ENCODE measurements around the gene ZMYND8.
A peak's percentile ranks its signal among the peaks of the same experiment; 100 is the strongest.

ZMYND8 gene

DNA sequence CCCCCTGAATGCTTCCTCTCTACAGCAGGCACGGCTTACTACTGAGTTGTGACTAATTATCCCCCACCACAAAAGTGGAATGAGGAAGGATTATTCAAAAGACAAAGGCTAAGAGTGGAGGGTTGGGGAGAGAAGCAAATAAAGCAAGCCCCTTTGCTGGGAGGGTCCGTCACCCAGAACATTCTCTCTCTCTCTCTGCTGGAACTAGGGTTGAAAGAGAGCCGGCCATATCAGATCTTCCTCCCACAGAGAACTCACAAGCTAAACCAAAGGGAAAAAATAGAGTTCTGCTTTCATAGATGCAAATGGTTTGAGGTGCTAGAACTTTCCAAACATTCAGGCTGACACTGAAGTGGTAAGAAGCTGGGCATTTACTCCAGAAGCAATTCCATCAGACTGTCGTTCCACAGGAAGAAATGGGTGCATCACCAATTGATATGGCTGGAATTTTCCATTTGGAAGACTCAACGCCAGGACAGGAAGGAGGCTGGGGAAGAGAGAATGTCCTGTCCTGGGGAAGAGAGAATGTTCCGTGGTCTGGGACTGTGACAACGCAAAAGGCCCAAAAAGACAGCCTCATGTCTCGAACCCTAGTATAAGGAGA lies 7.9 kb downstream of the ZMYND8 start:
- H3K27me3 ChIP-seq (ENCODE audit: control insufficient read depth, insufficient read depth, low read length), result no peaks in the 10 kb centered on the region
- H3K9me3 ChIP-seq (ENCODE audit: control insufficient read depth, low read length), result no peaks in the 10 kb centered on the region
- no peak overlapping the region for H3K4me3 ChIP-seq (ENCODE audit: low read length)
- H3K9ac ChIP-seq (ENCODE audit: low read length), result peak overlapping the region; percentile 35
- peaks cover 59% of the 10 kb centered on the region for H3K4me1 ChIP-seq (ENCODE audit: control insufficient read depth, insufficient read depth, low read length)
- H3K36me3 ChIP-seq (ENCODE audit: control insufficient read depth, insufficient read depth, low read length), result peaks cover 10% of the 10 kb centered on the region

DNA sequence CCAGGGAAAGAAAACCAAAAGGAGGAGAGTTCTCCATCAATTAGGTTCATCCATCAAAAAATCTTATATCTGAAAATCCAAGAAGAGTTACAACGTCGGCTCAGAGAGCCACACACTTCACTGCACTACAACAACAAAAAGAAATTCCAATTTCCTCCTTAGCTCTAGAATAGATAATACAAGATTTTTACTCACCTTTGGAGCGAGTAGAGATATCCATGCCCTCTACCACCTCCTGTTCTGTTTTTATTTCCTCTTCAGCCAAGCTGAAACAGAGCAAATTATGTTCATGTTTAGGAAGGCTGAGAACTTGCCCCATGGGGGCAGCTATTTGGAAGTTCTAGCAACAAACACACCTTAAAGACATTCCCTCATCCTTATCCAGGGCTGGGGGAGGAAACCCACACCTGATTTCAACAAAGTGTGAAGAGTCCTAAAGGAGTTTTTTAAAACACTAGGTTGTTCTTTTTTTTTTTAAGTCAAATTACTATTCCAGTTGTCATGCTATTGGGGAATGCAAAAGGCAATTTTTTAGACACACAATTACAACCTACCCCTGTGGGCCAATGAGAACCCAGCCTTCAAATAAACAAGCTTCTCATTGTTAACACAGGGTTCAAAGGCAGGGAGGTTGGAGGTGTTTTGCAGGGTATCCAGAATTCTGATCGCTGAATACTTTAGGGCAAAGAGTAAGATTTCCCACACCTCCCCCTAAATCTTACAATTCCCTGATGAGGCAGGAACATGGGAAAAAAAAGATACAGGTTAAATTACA lies 8.7 kb downstream of the ZMYND8 start:
- H3K4me1 ChIP-seq (ENCODE audit: control insufficient read depth, insufficient read depth, low read length), result peaks cover 51% of the 10 kb centered on the region
- H3K27me3 ChIP-seq (ENCODE audit: control insufficient read depth, insufficient read depth, low read length), result no peaks in the 10 kb centered on the region
- peaks cover 10% of the 10 kb centered on the region for H3K36me3 ChIP-seq (ENCODE audit: control insufficient read depth, insufficient read depth, low read length)
- H3K9me3 ChIP-seq (ENCODE audit: control insufficient read depth, low read length), result no peaks in the 10 kb centered on the region
- no peak overlapping the region for H3K4me3 ChIP-seq (ENCODE audit: low read length)
- H3K9ac ChIP-seq (ENCODE audit: low read length), result peak overlapping the region; percentile 35

DNA sequence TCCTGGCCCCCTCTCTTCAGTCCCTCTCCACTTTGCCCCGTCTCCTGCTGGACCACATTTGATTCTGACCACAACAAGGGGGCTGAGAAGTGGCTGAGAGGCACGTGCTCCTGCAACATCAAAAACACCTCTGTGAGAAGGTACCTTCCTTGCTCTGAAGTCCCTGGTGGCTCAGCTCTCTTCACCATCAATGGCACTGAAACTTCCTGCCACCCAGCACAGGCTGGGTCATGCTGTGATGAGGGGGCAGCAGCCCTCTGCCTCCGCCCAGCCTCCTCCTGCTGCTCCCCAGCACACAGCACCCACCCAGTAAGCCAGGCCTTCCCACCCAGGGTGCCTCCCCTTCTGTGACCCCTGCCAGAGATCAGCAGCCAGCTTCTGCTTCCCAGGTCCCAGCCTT lies 10.3 kb downstream of the ZMYND8 start:
- Histone ChIP-seq H3K4me3 (ENCODE audit: low read length) (no peak overlapping the region), H3K36me3 (ENCODE audit: control insufficient read depth, insufficient read depth, low read length) (peaks cover 10% of the 10 kb centered on the region), H3K9me3 (ENCODE audit: control insufficient read depth, low read length) (no peaks in the 10 kb centered on the region), H3K9ac (ENCODE audit: low read length) (no peak overlapping the region), H3K4me1 (ENCODE audit: control insufficient read depth, insufficient read depth, low read length) (peaks cover 34% of the 10 kb centered on the region), H3K27me3 (ENCODE audit: control insufficient read depth, insufficient read depth, low read length) (no peaks in the 10 kb centered on the region)

DNA sequence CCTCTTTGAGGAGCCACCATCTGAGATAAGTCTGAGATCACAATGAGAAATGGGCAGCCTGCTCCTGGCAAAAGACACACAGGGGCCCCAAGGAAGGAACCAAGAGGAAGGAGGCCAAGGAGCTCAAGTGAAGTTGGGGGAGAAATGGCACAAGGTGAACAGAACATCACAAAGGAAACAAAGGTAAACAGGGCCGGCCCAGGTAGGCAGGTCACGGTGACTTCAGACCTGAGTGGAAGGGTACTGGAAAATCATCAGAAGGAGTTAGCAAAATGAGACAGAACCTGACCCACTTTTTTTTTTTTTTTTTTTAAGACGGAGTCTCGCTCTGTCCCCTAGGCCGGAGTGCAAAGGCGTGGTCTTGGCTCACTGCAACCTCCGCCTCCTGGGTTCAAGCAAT lies 11.3 kb downstream of the ZMYND8 start:
- Histone ChIP-seq H3K27me3 (ENCODE audit: control insufficient read depth, insufficient read depth, low read length) (no peaks in the 10 kb centered on the region), H3K9me3 (ENCODE audit: control insufficient read depth, low read length) (no peaks in the 10 kb centered on the region), H3K4me1 (ENCODE audit: control insufficient read depth, insufficient read depth, low read length) (peaks cover 27% of the 10 kb centered on the region), H3K36me3 (ENCODE audit: control insufficient read depth, insufficient read depth, low read length) (peaks cover 10% of the 10 kb centered on the region), H3K4me3 (ENCODE audit: low read length) (no peak overlapping the region), H3K9ac (ENCODE audit: low read length) (no peak overlapping the region)

DNA sequence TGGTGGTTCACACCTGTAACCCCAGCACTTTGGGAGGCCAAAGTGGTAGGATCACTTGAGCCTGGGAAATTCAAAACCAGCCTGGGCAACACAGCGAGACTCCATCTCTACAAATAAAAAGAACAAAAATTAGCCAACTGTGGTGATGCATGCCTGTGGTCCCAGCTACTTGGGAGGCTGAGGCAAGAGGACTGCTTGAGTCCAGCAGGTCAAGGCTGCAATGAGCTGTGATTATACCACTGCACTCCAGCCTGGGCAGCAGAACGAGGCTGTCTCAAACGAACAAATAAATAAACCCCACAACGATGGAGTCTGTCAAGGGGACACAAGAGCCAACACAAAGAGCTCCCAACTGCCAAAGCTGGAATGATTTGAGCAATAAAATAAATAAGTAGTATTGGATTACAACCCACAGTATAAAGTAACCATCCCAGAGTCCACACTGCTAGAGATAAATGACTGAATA lies 13.5 kb downstream of the ZMYND8 start:
- no peaks in the 10 kb centered on the region for H3K27me3 ChIP-seq (ENCODE audit: control insufficient read depth, insufficient read depth, low read length)
- H3K36me3 ChIP-seq (ENCODE audit: control insufficient read depth, insufficient read depth, low read length), result peaks cover 14% of the 10 kb centered on the region
- no peaks in the 10 kb centered on the region for H3K9me3 ChIP-seq (ENCODE audit: control insufficient read depth, low read length)
- no peak overlapping the region for H3K9ac ChIP-seq (ENCODE audit: low read length)
- no peak overlapping the region for H3K4me3 ChIP-seq (ENCODE audit: low read length)
- peaks cover 20% of the 10 kb centered on the region for H3K4me1 ChIP-seq (ENCODE audit: control insufficient read depth, insufficient read depth, low read length)

DNA sequence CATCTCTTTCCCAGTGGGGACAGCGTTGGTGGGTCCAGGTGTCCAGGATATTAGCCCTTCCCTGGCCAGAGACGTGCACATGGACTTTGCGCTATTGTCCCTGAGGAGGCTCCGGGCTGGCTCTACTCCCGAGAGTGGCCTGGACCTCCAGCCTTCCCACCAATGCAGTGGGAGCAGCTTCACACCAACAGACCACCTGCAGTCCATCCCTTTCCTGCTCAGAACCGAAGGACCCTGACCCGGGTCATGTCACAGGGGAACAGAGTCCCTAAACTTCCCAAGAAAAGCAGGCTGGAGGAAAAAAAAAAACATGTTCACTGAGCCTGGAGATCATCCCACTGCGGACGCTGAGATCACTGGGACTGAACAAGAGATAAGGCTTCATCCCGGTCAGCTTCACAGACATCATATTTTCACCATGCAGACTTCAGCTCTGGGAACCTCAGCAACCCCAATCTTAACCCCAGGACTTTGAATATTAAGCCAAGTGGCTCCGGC lies 18.3 kb downstream of the ZMYND8 start:
- H3K4me1 ChIP-seq (ENCODE audit: control insufficient read depth, insufficient read depth, low read length), result peaks cover 20% of the 10 kb centered on the region

DNA sequence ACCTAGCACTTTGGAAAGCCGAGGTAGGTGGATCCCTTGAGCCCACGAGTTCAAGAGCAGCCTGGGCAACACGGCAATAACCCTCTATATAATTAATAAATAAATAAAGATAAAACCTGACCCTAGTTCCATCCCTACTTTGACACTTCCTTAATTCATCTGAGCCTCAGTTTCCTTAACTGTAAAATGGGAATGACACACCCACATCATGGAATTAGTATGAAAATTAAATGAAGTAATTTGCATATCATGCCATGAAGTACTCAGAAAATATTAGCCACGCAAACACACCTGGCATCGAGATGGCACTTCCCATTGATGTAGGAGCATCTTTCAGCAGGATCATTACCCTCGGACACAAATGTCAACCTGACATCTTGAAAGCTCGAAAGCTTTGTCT lies 19.1 kb downstream of the ZMYND8 start:
- Histone ChIP-seq H3K9ac (ENCODE audit: low read length) (no peak overlapping the region), H3K9me3 (ENCODE audit: control insufficient read depth, low read length) (no peaks in the 10 kb centered on the region), H3K36me3 (ENCODE audit: control insufficient read depth, insufficient read depth, low read length) (peaks cover 5% of the 10 kb centered on the region), H3K27me3 (ENCODE audit: control insufficient read depth, insufficient read depth, low read length) (no peaks in the 10 kb centered on the region), H3K4me1 (ENCODE audit: control insufficient read depth, insufficient read depth, low read length) (peaks cover 23% of the 10 kb centered on the region), H3K4me3 (ENCODE audit: low read length) (no peak overlapping the region)

More for the DNA sequence above, 18.3 kb downstream of the ZMYND8 start:
- no peaks in the 10 kb centered on the region for H3K9me3 ChIP-seq (ENCODE audit: control insufficient read depth, low read length)
- H3K36me3 ChIP-seq (ENCODE audit: control insufficient read depth, insufficient read depth, low read length), result peaks cover 5% of the 10 kb centered on the region
- H3K4me3 ChIP-seq (ENCODE audit: low read length), result no peak overlapping the region
- no peak overlapping the region for H3K9ac ChIP-seq (ENCODE audit: low read length)
- H3K27me3 ChIP-seq (ENCODE audit: control insufficient read depth, insufficient read depth, low read length), result no peaks in the 10 kb centered on the region

DNA sequence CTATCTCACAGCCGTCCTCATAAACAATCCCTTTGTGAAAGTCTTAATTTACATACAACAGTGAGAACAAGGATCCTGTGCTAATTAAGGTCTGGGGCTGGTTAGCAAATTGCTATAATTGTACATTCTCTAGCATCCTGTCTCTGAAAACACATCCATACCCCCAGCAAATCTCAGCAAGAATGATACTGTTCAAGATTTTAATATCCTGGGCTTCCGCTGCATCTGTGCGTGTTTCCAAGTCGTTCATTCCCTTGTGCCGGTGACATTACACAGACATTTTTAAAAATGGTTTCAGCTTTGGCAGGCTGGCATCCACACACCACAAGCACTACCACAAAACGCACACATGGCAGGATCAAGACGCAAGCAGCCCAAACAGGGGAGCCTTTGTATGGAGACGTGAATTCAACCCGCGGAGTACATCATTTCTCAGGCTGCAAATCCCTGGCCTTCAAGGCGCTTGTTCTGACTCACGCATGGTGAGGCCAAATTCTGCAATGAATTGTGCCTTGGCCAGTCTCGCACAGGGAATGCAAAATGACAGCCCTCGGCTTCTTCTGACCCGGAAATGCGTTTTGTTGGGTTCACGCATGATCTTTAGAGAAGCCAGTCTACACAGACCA lies 20.3 kb downstream of the ZMYND8 start:
- no peak overlapping the region for H3K4me3 ChIP-seq (ENCODE audit: low read length)
- H3K9ac ChIP-seq (ENCODE audit: low read length), result no peak overlapping the region
- H3K27me3 ChIP-seq (ENCODE audit: control insufficient read depth, insufficient read depth, low read length), result no peaks in the 10 kb centered on the region
- H3K4me1 ChIP-seq (ENCODE audit: control insufficient read depth, insufficient read depth, low read length), result peaks cover 33% of the 10 kb centered on the region
- H3K36me3 ChIP-seq (ENCODE audit: control insufficient read depth, insufficient read depth, low read length), result peaks cover 5% of the 10 kb centered on the region
- no peaks in the 10 kb centered on the region for H3K9me3 ChIP-seq (ENCODE audit: control insufficient read depth, low read length)

DNA sequence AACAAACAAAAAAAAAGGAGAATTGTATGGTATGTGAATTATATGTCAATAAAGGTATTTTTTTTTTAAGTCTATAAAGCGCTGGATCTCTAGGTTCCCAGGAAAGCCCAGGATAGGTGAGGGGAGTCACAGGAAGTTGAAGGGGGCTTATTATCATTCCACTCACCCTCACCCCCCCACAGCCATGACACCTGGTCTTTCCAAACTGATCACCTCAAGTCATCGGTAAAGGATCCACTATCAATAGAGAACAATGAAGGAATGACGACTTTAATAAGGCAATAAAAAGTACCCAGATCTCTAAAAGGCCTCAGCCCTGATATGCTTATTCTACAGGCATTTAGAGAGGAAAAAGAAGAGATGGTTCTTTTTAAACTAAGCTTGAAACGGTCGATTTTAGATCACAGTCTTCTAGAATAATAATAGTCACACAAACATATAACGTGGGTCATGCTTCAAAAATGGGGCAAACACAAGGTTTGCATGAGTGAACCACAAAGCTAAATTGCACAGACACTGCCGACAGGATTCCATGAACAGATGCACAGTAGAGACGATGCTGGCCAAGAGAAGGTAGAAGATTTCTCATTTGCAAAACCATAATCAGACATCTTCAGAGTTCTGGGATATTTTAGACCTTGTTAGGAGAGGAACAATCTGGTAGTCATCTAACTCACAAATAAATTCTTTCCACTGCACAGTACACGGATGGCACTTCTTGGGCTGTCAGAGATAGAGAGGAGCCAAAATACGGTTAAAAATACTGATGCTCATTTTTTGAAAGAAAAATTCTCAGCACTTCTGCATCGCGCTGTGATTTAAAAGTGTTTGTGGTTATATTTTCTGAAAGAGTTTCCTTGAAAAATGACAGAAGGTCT lies 21.0 kb downstream of the ZMYND8 start:
- H3K4me3 ChIP-seq (ENCODE audit: low read length), result no peak overlapping the region
- H3K36me3 ChIP-seq (ENCODE audit: control insufficient read depth, insufficient read depth, low read length), result peaks cover 5% of the 10 kb centered on the region
- H3K27me3 ChIP-seq (ENCODE audit: control insufficient read depth, insufficient read depth, low read length), result no peaks in the 10 kb centered on the region
- H3K4me1 ChIP-seq (ENCODE audit: control insufficient read depth, insufficient read depth, low read length), result peaks cover 41% of the 10 kb centered on the region
- peak overlapping the region; percentile 16 for H3K9ac ChIP-seq (ENCODE audit: low read length)
- H3K9me3 ChIP-seq (ENCODE audit: control insufficient read depth, low read length), result no peaks in the 10 kb centered on the region

DNA sequence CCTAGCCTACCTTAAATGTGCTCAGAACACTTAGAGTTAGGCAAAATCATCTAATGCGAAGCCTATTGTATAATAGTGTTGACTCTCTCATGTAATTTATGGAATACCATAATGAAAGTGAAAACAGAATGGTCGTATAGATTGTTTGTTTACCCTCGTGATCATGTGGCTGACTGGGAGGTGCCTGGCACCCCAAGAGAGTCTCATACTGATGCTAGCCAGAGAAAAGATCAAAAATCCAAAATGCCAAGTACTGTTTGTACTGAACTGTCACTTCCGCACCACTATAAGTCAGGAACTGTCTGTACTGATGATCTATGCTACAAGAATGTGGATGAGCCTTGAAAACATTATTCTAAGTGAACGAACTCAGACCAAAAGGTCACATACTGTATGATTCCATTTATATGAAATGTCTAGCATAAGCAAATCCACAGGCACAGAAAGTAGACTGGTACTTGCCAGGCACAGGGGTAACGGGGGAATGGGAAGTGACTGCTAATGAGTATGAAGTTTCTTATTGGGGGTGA lies 22.4 kb downstream of the ZMYND8 start:
- H3K4me1 ChIP-seq (ENCODE audit: control insufficient read depth, insufficient read depth, low read length), result peaks cover 38% of the 10 kb centered on the region
- H3K4me3 ChIP-seq (ENCODE audit: low read length), result no peak overlapping the region
- no peaks in the 10 kb centered on the region for H3K27me3 ChIP-seq (ENCODE audit: control insufficient read depth, insufficient read depth, low read length)
- H3K36me3 ChIP-seq (ENCODE audit: control insufficient read depth, insufficient read depth, low read length), result peaks cover 5% of the 10 kb centered on the region
- H3K9me3 ChIP-seq (ENCODE audit: control insufficient read depth, low read length), result no peaks in the 10 kb centered on the region
- H3K9ac ChIP-seq (ENCODE audit: low read length), result peak overlapping the region; percentile 58

DNA sequence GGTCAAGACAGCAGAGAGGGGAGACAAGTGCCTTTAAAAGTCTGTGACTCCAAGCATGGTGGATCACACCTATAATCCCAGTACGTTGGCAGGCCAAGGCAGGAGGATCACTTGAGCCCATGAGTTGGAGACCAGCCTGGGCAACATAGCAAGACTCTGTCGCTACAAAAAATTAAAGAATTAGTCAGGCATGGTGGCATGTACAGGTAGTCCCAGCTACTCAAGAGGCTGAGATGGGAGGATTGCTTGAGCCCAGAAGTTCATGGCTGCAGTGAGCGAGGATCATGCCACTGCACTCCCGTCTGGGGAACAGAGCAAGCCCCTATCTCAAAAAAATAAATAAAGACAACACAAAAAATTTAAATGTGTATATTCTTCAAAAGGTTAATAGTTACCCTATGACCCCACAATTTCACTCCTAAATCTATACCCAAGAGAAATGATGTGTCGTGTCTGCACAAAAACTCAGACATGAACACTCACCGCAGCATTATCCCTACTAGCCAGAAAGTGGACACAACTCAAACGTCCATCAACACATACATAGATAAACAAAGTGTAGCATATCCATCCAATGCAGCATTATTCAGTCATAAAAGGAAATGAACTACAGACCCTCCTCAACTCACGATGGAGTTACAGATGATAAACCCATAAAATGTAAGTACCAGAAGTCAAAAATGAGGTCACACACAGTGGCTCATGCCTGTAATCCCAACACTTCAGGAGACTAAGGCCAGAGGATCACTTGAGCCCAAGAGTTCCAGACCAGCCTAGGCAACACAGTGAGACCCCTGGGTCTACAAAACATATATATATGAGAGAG lies 23.9 kb downstream of the ZMYND8 start:
- Histone ChIP-seq H3K4me1 (ENCODE audit: control insufficient read depth, insufficient read depth, low read length) (peaks cover 53% of the 10 kb centered on the region), H3K9ac (ENCODE audit: low read length) (no peak overlapping the region), H3K27me3 (ENCODE audit: control insufficient read depth, insufficient read depth, low read length) (no peaks in the 10 kb centered on the region), H3K4me3 (ENCODE audit: low read length) (no peak overlapping the region), H3K36me3 (ENCODE audit: control insufficient read depth, insufficient read depth, low read length) (no peaks in the 10 kb centered on the region), H3K9me3 (ENCODE audit: control insufficient read depth, low read length) (no peaks in the 10 kb centered on the region)
